HepG2 (cell line): ENCODE results near the gene HEMK1. TPM values are rescaled to one million over a fixed set of nuclear protein-coding genes. Genes with fewer than 3 reads are reported as not detected.

Experiments
- ATF1 ChIP-seq: IDR thresholded peaks from 2 replicates; pipeline ENCODE4 v1.6.1; 2016; ENCODE audit warnings: mild to moderate bottlenecking, control low read depth
- BCL6 ChIP-seq: IDR thresholded peaks from 2 replicates; pipeline ENCODE4 v1.6.1; 2016; ENCODE audit warnings: missing genetic modification reagents, missing compliant biosample characterization
- CAMTA2 ChIP-seq: sonication (generic); formaldehyde crosslinking; IDR thresholded peaks from 2 replicates; pipeline ENCODE4 v1.4.0; 2020; ENCODE audit warnings: mild to moderate bottlenecking, missing genetic modification reagents, borderline replicate concordance
- DDIT3 ChIP-seq: sonication (generic); formaldehyde crosslinking; IDR thresholded peaks from 2 replicates; pipeline ENCODE4 v1.4.0; 2020; ENCODE audit warnings: mild to moderate bottlenecking, missing genetic modification reagents
- ETV5 ChIP-seq: IDR thresholded peaks from 2 replicates; pipeline ENCODE4 v1.6.1; 2018; ENCODE audit warnings: missing biosample characterization, missing genetic modification reagents, inconsistent platforms, borderline replicate concordance
- FOXA3 ChIP-seq: IDR thresholded peaks from 2 replicates; pipeline ENCODE4 v1.6.1; 2016; ENCODE audit warnings: missing genetic modification reagents, missing compliant biosample characterization
- GABPA ChIP-seq, 2 experiments: IDR thresholded peaks; 2 replicates each; pipeline ENCODE4 v1.6.1; 2011 to 2016; ENCODE audit warnings: low read depth in 2 of 2, low read length in 1 of 2, missing biosample characterization in 1 of 2, missing genetic modification characterization in 1 of 2
- IRX3 ChIP-seq: sonication (generic); formaldehyde crosslinking; IDR thresholded peaks from 2 replicates; pipeline ENCODE4 v1.8.1; 2023; ENCODE audit warnings: mild to moderate bottlenecking, low read depth, missing genetic modification reagents, borderline replicate concordance
- LCORL ChIP-seq, 2 experiments: fragments of 450-650 bp in 1 of 2; sonication (generic) in 1 of 2; formaldehyde crosslinking in 1 of 2; IDR thresholded peaks; 2 replicates each; pipeline versions ENCODE4 v1.5.0 to v1.6.1; 2017 to 2020; ENCODE audit warnings: antibody characterized with exemption in 1 of 2, missing genetic modification reagents in 1 of 2
- NCOA1 ChIP-seq: sonication (generic); formaldehyde crosslinking; IDR thresholded peaks from 2 replicates; pipeline ENCODE4 v1.9.0; 2021; ENCODE audit warnings: missing genetic modification reagents
- NCOA2 ChIP-seq: sonication (generic); formaldehyde crosslinking; IDR thresholded peaks from 2 replicates; pipeline ENCODE4 v1.8.0; 2022; ENCODE audit warnings: inconsistent platforms
- NCOA5 ChIP-seq: sonication (generic); formaldehyde crosslinking; IDR thresholded peaks from 2 replicates; pipeline ENCODE4 v1.4.0; 2020; ENCODE audit warnings: missing genetic modification reagents
- NFKB2 ChIP-seq: sonication (generic); formaldehyde crosslinking; IDR thresholded peaks from 2 replicates; pipeline ENCODE4 v1.4.0; 2020; ENCODE audit warnings: missing genetic modification reagents, borderline replicate concordance
- PHF21A ChIP-seq: sonication (generic); formaldehyde crosslinking; IDR thresholded peaks from 2 replicates; pipeline ENCODE4 v1.5.0; 2020; ENCODE audit warnings: mild to moderate bottlenecking, missing genetic modification reagents
- RBM39 ChIP-seq: fragments of 200-400 bp; formaldehyde crosslinking; IDR thresholded peaks from one replicate; pipeline ENCODE4 v1.6.1; 2018; ENCODE audit warnings: antibody characterized with exemption, mild to moderate bottlenecking, low read depth, low read length; ENCODE audit not compliant: poor library complexity, severe bottlenecking
- ZFP91 ChIP-seq: sonication (generic); formaldehyde crosslinking; IDR thresholded peaks from 2 replicates; pipeline ENCODE4 v1.9.0; 2022; ENCODE audit warnings: missing genetic modification reagents, mild to moderate bottlenecking, borderline replicate concordance
- ZMAT3 ChIP-seq: sonication (generic); formaldehyde crosslinking; conservative IDR thresholded peaks from 2 replicates; pipeline ENCODE4 v1.7.0; 2021; ENCODE audit warnings: missing genetic modification reagents
- ZNF432 ChIP-seq: sonication (generic); formaldehyde crosslinking; IDR thresholded peaks from 2 replicates; pipeline ENCODE4 v1.5.0; 2020; ENCODE audit warnings: missing genetic modification reagents, mild to moderate bottlenecking, borderline replicate concordance
- ZNF503 ChIP-seq: sonication (generic); formaldehyde crosslinking; IDR thresholded peaks from 2 replicates; pipeline ENCODE4 v1.4.0; 2020; ENCODE audit warnings: missing genetic modification reagents
- ZNF609 ChIP-seq: sonication (generic); formaldehyde crosslinking; IDR thresholded peaks from 2 replicates; pipeline ENCODE4 v1.4.0; 2020; ENCODE audit warnings: mild to moderate bottlenecking, missing genetic modification reagents, borderline replicate concordance
- ZNF740 ChIP-seq: sonication (generic); formaldehyde crosslinking; IDR thresholded peaks from 2 replicates; pipeline ENCODE4 v1.4.0; 2020; ENCODE audit warnings: missing genetic modification reagents
- ZSCAN25 ChIP-seq: sonication (generic); formaldehyde crosslinking; IDR thresholded peaks from 2 replicates; pipeline ENCODE4 v1.8.0; 2022; ENCODE audit warnings: mild to moderate bottlenecking, missing genetic modification reagents
- polyA plus RNA-seq, 8 experiments: library from polyadenylated mRNA; depleted of rRNA in 3 of 8; stranded (reverse) in 7 of 8; unstranded in 1 of 8; fragments of >200 nt; fragmentation: Illumina TruSeq in 4 of 8; extraction: Trizol in 4 of 8; gene quantifications; 2 replicates each; pipeline versions ENCODE4 v1.2.1 to v1.2.3, GENCODE V29; 2011 to 2016; ENCODE audit warnings: low read depth in 4 of 8, missing spikeins in 1 of 8, mixed read lengths in 1 of 8; ENCODE audit not compliant: insufficient read depth in 1 of 8
- total RNA-seq, 5 experiments: library from RNA; depleted of rRNA; stranded (reverse); fragments of >200 nt; fragmentation: Illumina TruSeq; extraction: Trizol; gene quantifications; 2 replicates each; pipeline ENCODE4 v1.2.3, GENCODE V29; 2016; ENCODE audit warnings: low read depth in 1 of 5

Gene HEMK1
- total and polyA plus RNA-seq, 2 of the 13 experiments (the other 11 are each of a cell fraction or from before 2014, with no cell fraction given): 9.8 to 12.6 TPM

GRCh38 chr3:50616770-50617095, 47.4 kb downstream of the HEMK1 start (continued):
- TF ChIP-seq ZNF609: no peak
- TF ChIP-seq IRX3: no peak
- TF ChIP-seq LCORL (IDR thresholded peaks at IDR 0.05): no peak
- no peak for TF ChIP-seq LCORL (CRISPR knock-in tag; IDR thresholded peaks at IDR 0.05)
- TF ChIP-seq NFKB2 (CRISPR knock-in tag): no peak
- peak; percentile 4; the same call in 1 of the 2 replicates for TF ChIP-seq ETV5 (CRISPR knock-in tag)
- TF ChIP-seq NCOA5: no peak
- no peak for TF ChIP-seq NCOA1 (CRISPR knock-in tag)
- TF ChIP-seq PHF21A (CRISPR knock-in tag): peak; percentile 31; the same call in 1 of the 2 replicates
- peak; percentile 31 for TF ChIP-seq BCL6 (CRISPR knock-in tag)
- TF ChIP-seq ZFP91 (CRISPR knock-in tag): peak; percentile 98
- no peak for TF ChIP-seq NCOA2 (CRISPR knock-in tag)
- TF ChIP-seq ZNF432 (CRISPR knock-in tag): no peak
- 0 out of 2 replicates have a peak, but pooled peaks have one; percentile 3 for TF ChIP-seq ZMAT3
- TF ChIP-seq ZSCAN25 (CRISPR knock-in tag): no peak; the same call in 1 of the 2 replicates
- TF ChIP-seq DDIT3 (CRISPR knock-in tag): no peak
- peak; percentile 55; the same call in 1 of the 2 replicates for TF ChIP-seq ATF1 (CRISPR knock-in tag)
- peak; percentile 78; the same call in 1 of the 2 replicates for TF ChIP-seq ZNF740 (CRISPR knock-in tag)
- no peak for TF ChIP-seq ZNF503 (CRISPR knock-in tag)
- no peak for TF ChIP-seq CAMTA2 (CRISPR knock-in tag)
- TF ChIP-seq FOXA3 (CRISPR knock-in tag): no peak
- no peak for TF ChIP-seq RBM39
- TF ChIP-seq GABPA (IDR thresholded peaks at IDR 0.05; ENCODE audit: low read depth, low read length): no peak
- peak; percentile 43; the same call in 1 of the 2 replicates for TF ChIP-seq GABPA (CRISPR knock-in tag; IDR thresholded peaks at IDR 0.05; ENCODE audit: low read depth)
